ENCODE measurements around the gene DLX2. TPM values are rescaled to one million over a fixed set of nuclear protein-coding genes. Genes with fewer than 3 reads are reported as not detected.

Gene DLX2
- polyA plus RNA-seq, 2 of the 4 experiments (the other 2 are of a cell fraction): 0.04 to 0.19 TPM

DNA sequence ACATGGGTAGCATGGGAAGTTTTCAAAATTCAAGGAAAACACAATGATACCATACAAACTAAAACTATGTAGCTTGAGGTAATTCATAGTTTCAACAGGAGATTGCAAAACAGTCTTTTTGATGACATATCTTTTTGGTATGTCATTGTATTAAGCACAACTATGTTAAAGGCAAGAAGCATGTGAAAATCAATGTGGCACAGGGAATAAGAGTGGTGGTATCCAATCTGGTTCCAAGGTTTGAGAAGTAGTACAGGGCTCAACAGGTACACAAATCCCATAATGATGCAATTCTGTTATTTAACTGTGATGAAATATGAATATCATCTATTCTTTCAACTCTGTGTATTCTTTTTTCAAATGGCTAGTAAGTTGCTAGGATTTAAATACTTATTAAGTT lies 16.4 kb upstream of the DLX2 start:
- ATAC-seq: peak in 1 of 2 experiments; percentile 69; a peak in 4 of 6 replicates
- FAIRE-seq: no peak
- POLR2A ChIA-PET: no interaction called here
- Histone ChIP-seq H3K9me3 (no peaks in the 10 kb centered on the region), H3K4me3 (no peak overlapping the region), H3K27ac (peak overlapping the region; percentile 46 to 58; a peak in 5 of 6 replicates), H3K4me1 (peaks cover 36% of the 10 kb centered on the region), H3K4me2 (peak overlapping the region; percentile 67)
- no peak for DNase-seq (ENCODE audit: low read depth in 1 of 2, low spot score in 1 of 2)
- CTCF ChIA-PET: interaction anchor here (2.2 to 7.9 kb wide), 3 partner anchors 8 to 413 kb away, joined by 6 to 82 read pairs (median 9); partner anchors contain the start of gene DLX2
- TF ChIP-seq JUN (IDR thresholded peaks at IDR 0.05): peak in 1 of 2 experiments; percentile 21; a peak in 2 of 5 replicates
- TF ChIP-seq, protein P1, sequence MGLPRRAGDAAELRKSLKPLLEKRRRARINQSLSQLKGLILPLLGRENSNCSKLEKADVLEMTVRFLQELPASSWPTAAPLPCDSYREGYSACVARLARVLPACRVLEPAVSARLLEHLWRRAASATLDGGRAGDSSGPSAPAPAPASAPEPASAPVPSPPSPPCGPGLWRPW (IDR thresholded peaks at IDR 0.05): peak; percentile 58; the same call in 1 of the 2 replicates
- peak; percentile 25 for TF ChIP-seq MAFK (IDR thresholded peaks at IDR 0.05; ENCODE audit: partially characterized antibody)
- no peak for TF ChIP-seq MYC (IDR thresholded peaks at IDR 0.05; ENCODE audit: borderline replicate concordance, low read length)
- no peak for TF ChIP-seq CBX2 (IDR thresholded peaks at IDR 0.05; ENCODE audit: borderline replicate concordance, low read depth)
- TF ChIP-seq RAD21 (conservative IDR thresholded peaks at IDR 0.05 in 1 of 2, IDR thresholded peaks at IDR 0.05 in 1 of 2): no peak
- TF ChIP-seq SMC3 (IDR thresholded peaks at IDR 0.05): no peak
- no peak for TF ChIP-seq BHLHE40 (IDR thresholded peaks at IDR 0.05; ENCODE audit: low read depth, low read length)
- no peak for TF ChIP-seq EP300 (IDR thresholded peaks at IDR 0.05)
- no peak for TF ChIP-seq TP53 (CRISPR knock-in tag; IDR thresholded peaks at IDR 0.05)
- TF ChIP-seq JUNB (IDR thresholded peaks at IDR 0.05): peak; percentile 49; the same call in 1 of the 2 replicates
- TF ChIP-seq CHD2 (IDR thresholded peaks at IDR 0.05; ENCODE audit: low read length, partially characterized antibody): no peak
- no peak for TF ChIP-seq CTCF (IDR thresholded peaks at IDR 0.05)
- no peak for TF ChIP-seq USF2 (IDR thresholded peaks at IDR 0.05)
- TF ChIP-seq ZFP36 (IDR thresholded peaks at IDR 0.05; ENCODE audit: borderline replicate concordance, partially characterized antibody): no peak
- TF ChIP-seq FOSB (CRISPR knock-in tag; IDR thresholded peaks at IDR 0.05): no peak
- no peak for TF ChIP-seq RFX5 (IDR thresholded peaks at IDR 0.05)
- no peak for TF ChIP-seq TFCP2L1 (CRISPR knock-in tag; IDR thresholded peaks at IDR 0.05)
- TF ChIP-seq, protein P2, sequence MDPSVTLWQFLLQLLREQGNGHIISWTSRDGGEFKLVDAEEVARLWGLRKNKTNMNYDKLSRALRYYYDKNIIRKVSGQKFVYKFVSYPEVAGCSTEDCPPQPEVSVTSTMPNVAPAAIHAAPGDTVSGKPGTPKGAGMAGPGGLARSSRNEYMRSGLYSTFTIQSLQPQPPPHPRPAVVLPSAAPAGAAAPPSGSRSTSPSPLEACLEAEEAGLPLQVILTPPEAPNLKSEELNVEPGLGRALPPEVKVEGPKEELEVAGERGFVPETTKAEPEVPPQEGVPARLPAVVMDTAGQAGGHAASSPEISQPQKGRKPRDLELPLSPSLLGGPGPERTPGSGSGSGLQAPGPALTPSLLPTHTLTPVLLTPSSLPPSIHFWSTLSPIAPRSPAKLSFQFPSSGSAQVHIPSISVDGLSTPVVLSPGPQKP (IDR thresholded peaks at IDR 0.05; ENCODE audit: low read depth, low read length): no peak
- TF ChIP-seq HOXB5 (CRISPR knock-in tag; IDR thresholded peaks at IDR 0.05): no peak
- TF ChIP-seq HOXB13 (CRISPR knock-in tag; IDR thresholded peaks at IDR 0.05; ENCODE audit: low read depth): no peak
- TF ChIP-seq BCL3 (IDR thresholded peaks at IDR 0.05): no peak
- no peak for TF ChIP-seq EHF (CRISPR knock-in tag; IDR thresholded peaks at IDR 0.05)
- TF ChIP-seq KDM1A (IDR thresholded peaks at IDR 0.05; ENCODE audit: low read depth): no peak
- TF ChIP-seq, protein P3, sequence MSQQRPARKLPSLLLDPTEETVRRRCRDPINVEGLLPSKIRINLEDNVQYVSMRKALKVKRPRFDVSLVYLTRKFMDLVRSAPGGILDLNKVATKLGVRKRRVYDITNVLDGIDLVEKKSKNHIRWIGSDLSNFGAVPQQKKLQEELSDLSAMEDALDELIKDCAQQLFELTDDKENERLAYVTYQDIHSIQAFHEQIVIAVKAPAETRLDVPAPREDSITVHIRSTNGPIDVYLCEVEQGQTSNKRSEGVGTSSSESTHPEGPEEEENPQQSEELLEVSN (IDR thresholded peaks at IDR 0.05; ENCODE audit: borderline replicate concordance, low read depth): no peak
- peak; percentile 91 to 92 for TF ChIP-seq CEBPB (IDR thresholded peaks at IDR 0.05)
- no peak for TF ChIP-seq POLR2AphosphoS2 (conservative IDR thresholded peaks at IDR 0.05; ENCODE audit: low read length)
- no peak for TF ChIP-seq HMGXB4 (CRISPR knock-in tag; IDR thresholded peaks at IDR 0.05; ENCODE audit: borderline replicate concordance)
- TF ChIP-seq FOSL2 (IDR thresholded peaks at IDR 0.05): peak; percentile 67
- peak; percentile 68 for TF ChIP-seq FOSL2 (CRISPR knock-in tag; IDR thresholded peaks at IDR 0.05)
- TF ChIP-seq, protein P4, sequence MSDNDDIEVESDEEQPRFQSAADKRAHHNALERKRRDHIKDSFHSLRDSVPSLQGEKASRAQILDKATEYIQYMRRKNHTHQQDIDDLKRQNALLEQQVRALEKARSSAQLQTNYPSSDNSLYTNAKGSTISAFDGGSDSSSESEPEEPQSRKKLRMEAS (IDR thresholded peaks at IDR 0.05): no peak
- TF ChIP-seq HOXA7 (CRISPR knock-in tag; IDR thresholded peaks at IDR 0.05): no peak
- TF ChIP-seq ZC3H11A (IDR thresholded peaks at IDR 0.05): no peak
- TF ChIP-seq PHF8 (IDR thresholded peaks at IDR 0.05; ENCODE audit: borderline replicate concordance, low read depth): no peak
- TF ChIP-seq HEYL (CRISPR knock-in tag; IDR thresholded peaks at IDR 0.05): no peak

Measured in A549 (cell line).